Fibroblast of lung (primary cell): ENCODE data around the gene COL9A1.

Experiments
- EZH2 ChIP-seq: IDR thresholded peaks from 2 replicates; pipeline ENCODE4 v1.5.1; 2012; ENCODE audit warnings: low read length, control low read depth, mild to moderate bottlenecking; ENCODE audit errors: missing control alignments
- TF ChIP-seq, protein P1 (sequence below), 2 donors: IDR thresholded peaks in 1 of 2; conservative IDR thresholded peaks in 1 of 2; 1 replicate in 1 of 2; 2 replicates in 1 of 2; pipeline ENCODE4 v1.5.1; 2011 to 2012; ENCODE audit warnings: low read length in 2 of 2, control low read depth in 1 of 2, inconsistent platforms in 1 of 2, low read depth in 1 of 2, mild to moderate bottlenecking in 1 of 2

DNA sequence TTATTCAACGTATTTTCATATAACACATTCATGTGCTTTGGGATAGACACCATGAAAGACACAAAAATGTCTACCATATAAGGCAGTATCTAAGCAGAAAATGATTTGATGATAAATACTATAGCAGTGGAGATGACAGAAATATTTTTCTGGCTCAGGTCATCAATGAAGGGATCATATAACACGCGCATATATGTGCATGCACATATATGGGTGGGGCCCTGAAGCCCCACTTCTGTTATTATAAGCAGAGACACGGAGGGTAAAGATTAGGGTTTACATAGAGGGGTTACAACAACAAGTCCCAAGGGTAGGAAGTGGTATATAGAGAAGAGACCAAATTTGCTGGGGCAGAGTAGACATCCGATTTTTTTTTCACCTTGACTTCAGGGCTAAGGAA, 16.0 kb downstream of the COL9A1 start:
- TF ChIP-seq, protein P1, sequence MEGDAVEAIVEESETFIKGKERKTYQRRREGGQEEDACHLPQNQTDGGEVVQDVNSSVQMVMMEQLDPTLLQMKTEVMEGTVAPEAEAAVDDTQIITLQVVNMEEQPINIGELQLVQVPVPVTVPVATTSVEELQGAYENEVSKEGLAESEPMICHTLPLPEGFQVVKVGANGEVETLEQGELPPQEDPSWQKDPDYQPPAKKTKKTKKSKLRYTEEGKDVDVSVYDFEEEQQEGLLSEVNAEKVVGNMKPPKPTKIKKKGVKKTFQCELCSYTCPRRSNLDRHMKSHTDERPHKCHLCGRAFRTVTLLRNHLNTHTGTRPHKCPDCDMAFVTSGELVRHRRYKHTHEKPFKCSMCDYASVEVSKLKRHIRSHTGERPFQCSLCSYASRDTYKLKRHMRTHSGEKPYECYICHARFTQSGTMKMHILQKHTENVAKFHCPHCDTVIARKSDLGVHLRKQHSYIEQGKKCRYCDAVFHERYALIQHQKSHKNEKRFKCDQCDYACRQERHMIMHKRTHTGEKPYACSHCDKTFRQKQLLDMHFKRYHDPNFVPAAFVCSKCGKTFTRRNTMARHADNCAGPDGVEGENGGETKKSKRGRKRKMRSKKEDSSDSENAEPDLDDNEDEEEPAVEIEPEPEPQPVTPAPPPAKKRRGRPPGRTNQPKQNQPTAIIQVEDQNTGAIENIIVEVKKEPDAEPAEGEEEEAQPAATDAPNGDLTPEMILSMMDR (conservative IDR thresholded peaks at IDR 0.05 in 1 of 2, IDR thresholded peaks at IDR 0.05 in 1 of 2; ENCODE audit: low read depth in 1 of 2, low read length in 2 of 2) = no peak
- TF ChIP-seq EZH2 = no peak
